ELF-1 (cell line): Measurements from ENCODE around the gene HEYL.
"Not testable (repeated sequence)": the region's sequence is repeated elsewhere in the genome, so short reads cannot be mapped to it uniquely, and the experiment has no call there.

Experiments used
- DNase-seq: peaks from one replicate; pipeline ENCODE4 v3.0.0-alpha.2; 2016; ENCODE audit warnings: low read depth, low spot score

The HEYL gene

GRCh38 chr1:39608921-39609320 is 30.5 kb downstream of the HEYL start:
- DNase-seq = no peak

- not testable (repeated sequence) for DNase-seq
These were observed 35.8 kb downstream of the HEYL start for GRCh38 chr1:39603677-39604076.

GRCh38 chr1:39601667-39602255 is 37.7 kb downstream of the HEYL start:
- DNase-seq = not testable (repeated sequence)

GRCh38 chr1:39596163-39596562 is 43.3 kb downstream of the HEYL start:
- DNase-seq = no peak

GRCh38 chr1:39593386-39593785 is 46.1 kb downstream of the HEYL start:
- no peak for DNase-seq

- DNase-seq = no peak
These were observed 47.4 kb downstream of the HEYL start for GRCh38 chr1:39592069-39592468.

- peak; percentile 35 for DNase-seq
These were observed 48.9 kb downstream of the HEYL start for GRCh38 chr1:39590546-39590945.

- no peak for DNase-seq
These were observed 53.5 kb downstream of the HEYL start for GRCh38 chr1:39585933-39586332.

GRCh38 chr1:39576016-39576657 is 63.3 kb downstream of the HEYL start:
- DNase-seq = peak; percentile 23

DNA sequence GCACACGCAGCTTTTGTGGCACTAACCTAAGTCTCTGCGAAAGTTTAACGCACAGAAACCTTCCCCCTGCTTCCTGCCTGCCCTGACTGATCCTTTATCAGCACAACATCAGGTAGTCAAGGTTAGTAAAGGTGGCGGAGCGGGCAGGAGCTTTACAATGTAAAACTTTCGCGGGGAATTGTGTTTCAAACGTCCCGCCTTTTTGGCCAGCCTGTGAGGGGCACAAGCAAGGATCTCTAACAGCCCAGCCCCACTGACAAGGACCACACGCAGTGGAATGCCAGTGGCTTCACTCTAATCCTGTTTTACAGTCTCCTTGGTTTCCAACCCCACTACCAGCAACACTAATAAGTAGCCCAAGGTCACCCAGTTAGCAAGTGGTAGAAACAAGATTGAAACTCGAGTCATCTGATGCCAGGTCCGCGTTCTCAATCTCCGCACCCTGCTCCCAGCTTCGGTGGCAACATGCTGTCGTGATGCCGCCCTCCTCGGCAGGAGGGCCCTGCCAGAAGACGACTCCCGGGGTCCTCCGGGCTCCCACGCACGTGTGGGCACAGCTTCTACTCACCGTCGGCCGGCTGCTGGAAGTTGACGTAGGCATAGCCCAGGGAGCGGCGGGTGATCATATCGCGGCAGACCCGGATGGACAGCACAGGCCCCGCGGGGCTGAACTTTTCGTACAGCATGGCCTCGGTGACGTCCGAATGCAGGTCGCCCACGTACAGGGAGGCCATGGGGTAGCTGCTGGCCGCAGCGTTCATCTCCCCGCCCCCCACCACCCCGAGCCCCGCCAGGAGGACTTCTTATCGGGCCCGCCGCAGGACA is 64.0 kb downstream of the HEYL start:
- peak; percentile 45 for DNase-seq

DNA sequence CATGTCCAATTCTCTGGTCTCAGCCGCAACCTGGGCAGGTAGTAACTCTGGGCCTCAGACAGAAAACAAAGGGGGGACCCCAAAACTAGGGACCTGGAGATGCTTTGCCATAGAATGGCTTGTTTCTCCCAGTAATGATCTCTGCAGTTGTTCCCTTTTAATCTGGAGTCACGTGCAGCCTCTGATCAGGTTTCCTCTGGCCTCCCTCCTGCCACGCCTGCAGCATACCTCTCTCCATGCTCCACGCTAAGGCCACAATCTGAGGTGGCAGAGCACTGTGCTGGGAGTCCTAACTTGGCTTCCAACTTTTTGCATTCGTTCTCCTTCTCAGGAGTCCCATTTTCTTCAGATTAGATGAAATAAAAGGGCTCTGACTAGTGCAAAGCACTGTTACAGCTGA is 64.8 kb downstream of the HEYL start:
- DNase-seq = peak; percentile 30
